ENCODE measurements around the gene TPGS1.

- TF ChIP-seq CTCF (IDR thresholded peaks at IDR 0.05) = no peak
- no peak for TF ChIP-seq ZFX (IDR thresholded peaks at IDR 0.05; ENCODE audit: borderline replicate concordance)
Observed at GRCh38 chr19:483332-484072, 23.8 kb upstream of the TPGS1 start.

Data from 22Rv1 (cell line).